Heart right ventricle (tissue), 16 donors: Measurements from ENCODE around the gene MROH7. TPM values are rescaled to one million over a fixed set of nuclear protein-coding genes. Genes with fewer than 3 reads are reported as not detected.

Experiments
- ATAC-seq, 8 donors: fragments of 200-7000 bp; cut with Tn5 transposase; one replicate each; pipeline ENCODE4 v1.9.1; 2020; ENCODE audit warnings: mild to moderate bottlenecking in 8 of 8, moderate library complexity in 8 of 8, moderate number of reproducible peaks in 1 of 8
- DNase-seq, 2 donors: peaks; one replicate each; pipeline ENCODE4 v3.0.0-alpha.2; 2020
- H3K27ac ChIP-seq, 10 donors: fragments of 200-600 bp; sonication (generic) in 2 of 10; one replicate each; pipeline versions ENCODE4 v1.5.0 to v1.8.0; 2020 to 2022; ENCODE audit warnings: mild to moderate bottlenecking in 3 of 10
- H3K27me3 ChIP-seq, 7 donors: fragments of 200-600 bp; one replicate each; pipeline ENCODE4 v1.8.0; 2021 to 2022; ENCODE audit warnings: mild to moderate bottlenecking in 2 of 7
- H3K36me3 ChIP-seq, 9 donors: fragments of 200-600 bp; sonication (generic) in 1 of 9; one replicate each; pipeline versions ENCODE4 v1.5.0 to v1.8.0; 2020 to 2022; ENCODE audit warnings: mild to moderate bottlenecking in 2 of 9
- H3K4me1 ChIP-seq, 9 donors: fragments of 200-600 bp; sonication (generic) in 1 of 9; one replicate each; pipeline versions ENCODE4 v1.5.0 to v1.8.0; 2020 to 2022; ENCODE audit warnings: mild to moderate bottlenecking in 4 of 9
- H3K4me3 ChIP-seq, 10 donors: fragments of 200-600 bp; sonication (generic) in 2 of 10; one replicate each; pipeline versions ENCODE4 v1.5.0 to v1.8.0; 2020 to 2022; ENCODE audit warnings: mild to moderate bottlenecking in 7 of 10, moderate library complexity in 2 of 10
- H3K9me3 ChIP-seq, 11 donors: fragments of 200-600 bp in 10 of 11; sonication (generic) in 2 of 11; one replicate each; pipeline versions ENCODE4 v1.5.0 to v1.8.0; 2013 to 2022; ENCODE audit warnings: mild to moderate bottlenecking in 2 of 11, control low read depth in 1 of 11, moderate library complexity in 1 of 11
- CTCF ChIP-seq, 9 donors: fragments of 200-600 bp; sonication (generic) in 2 of 9; IDR thresholded peaks; one replicate each; pipeline versions ENCODE4 v1.5.0 to v1.8.0; 2021 to 2022; ENCODE audit warnings: antibody characterized with exemption in 9 of 9, mild to moderate bottlenecking in 5 of 9, moderate library complexity in 1 of 9
- WGBS, 2 donors: extraction: QIAGEN DNeasy Blood & Tissue Kit; methylation state at CpG; one replicate each; pipeline ENCODE4 v1.1.7; 2013; ENCODE audit warnings: inconsistent platforms in 1 of 2; 5-methylcytosine and 5-hydroxymethylcytosine counted together
- intact Hi-C, 10 donors: fragments of 100-400 bp; cut with DNase I; formaldehyde crosslinking; loops; one replicate each; pipeline versions ENCODE4 v1.11.1 to v1.14.2; 2022
- polyA plus RNA-seq, 2 donors: library from polyadenylated mRNA; stranded (reverse); fragments of 200-250 nt; gene quantifications; one replicate each; pipeline ENCODE4 v1.2.3, GENCODE V29; 2013
- total RNA-seq, 10 donors: library from RNA; stranded (reverse); fragmentation: NEBNext Ultra II Directional in 3 of 10; extraction: Animal tissue kit (Norgen Biotek cat#: 25700) in 3 of 10; gene quantifications; one replicate each; pipeline versions ENCODE4 v1.2.1 to v1.2.4, GENCODE V29; 2021 to 2023
- donor health status: Arrhythmogenic right ventricular cardiomyopathy.
- donor health status: ischemic (EF 13 %, LVEDD 7.1; RV severe dilation, severe dysfunction).
- donor health status: healthy with polysubstance abuse.
- donor health status: DM: no; HTN: yes; CAD: no.
- donor health status: DM: no; HTN: no; CAD: no.
- donor health status: ischemic (EF 25% LVEDD 6.9; RV normal size, moderate dysfunction).
- donor health status: ischemic (EF 25% LVEDD 5.7; RV mildly dilated, moderate dysfunction).
- donor health status: healthy.
- donor health status: DM: yes; HTN: yes; CAD: no.
- donor health status: Ischemic cardiomyopathy.
- donor health status: ischemic (EF 35%, LVEDD 5.7; RV mildly dilated, moderate dysfunction).
- donor health status: nonischemic (EF 11% LVEDD 7.7; RV severe dilation, severe dysfunction).
- donor health status: DM: yes; HTN: yes; CAD: no.
- donor health status: PGD.
- donor health status: ischemic (EF 29% LVEDD 5.4; RV normal size, mild dysfunction).
- donor health status: nonischemic (EF 23%, LVEDD 6.1; RV moderate dilation, normal function).

Gene MROH7
- total and polyA plus RNA-seq, 12 donors = 2.1 to 25.8 (median 12.8) TPM

- intact Hi-C loops = no loop called here
- H3K36me3 ChIP-seq = peaks cover 0 to 53% (median 33%) of the 10 kb centered on the region in 9 donors
- peak overlapping the region in 1 of 10 donors; percentile 28 for H3K27ac ChIP-seq
- no peaks in the 10 kb centered on the region for H3K27me3 ChIP-seq
- no peak for TF ChIP-seq CTCF (IDR thresholded peaks at IDR 0.05)
- no peak overlapping the region for H3K4me3 ChIP-seq
- H3K9me3 ChIP-seq = no peaks in the 10 kb centered on the region
- ATAC-seq (peak in 5 of 8 donors; percentile 38 to 80 (median 55)), DNase-seq (peak in 1 of 2 donors; percentile 9)
- WGBS, 2 donors = 80 to 89% methylated on average over 12 of the region's 12 CpGs
- H3K4me1 ChIP-seq = no peaks in the 10 kb centered on the region
Measured at GRCh38 chr1:54743416-54744226, 102.0 kb downstream of the MROH7 start.

- no peaks in the 10 kb centered on the region for H3K9me3 ChIP-seq
- no peak overlapping the region for H3K4me3 ChIP-seq
- no peaks in the 10 kb centered on the region for H3K4me1 ChIP-seq
- intact Hi-C loops = no loop called here
- H3K27me3 ChIP-seq = no peaks in the 10 kb centered on the region
- no peak for ATAC-seq
- H3K36me3 ChIP-seq = peaks cover 0 to 42% (median 23%) of the 10 kb centered on the region in 9 donors
- WGBS, 2 donors = 96 to 97% methylated on average over 3 of the region's 3 CpGs
- no peak for DNase-seq
- no peak overlapping the region for H3K27ac ChIP-seq
- TF ChIP-seq CTCF (IDR thresholded peaks at IDR 0.05) = no peak
Measured at GRCh38 chr1:54744696-54745095, 103.1 kb downstream of the MROH7 start.

GRCh38 chr1:54745274-54745673 is 103.7 kb downstream of the MROH7 start:
- 88 to 89% methylated on average over 6 of the region's 6 CpGs for WGBS, 2 donors

GRCh38 chr1:54745864-54746263 is 104.3 kb downstream of the MROH7 start:
- Histone ChIP-seq H3K27ac (no peak overlapping the region), H3K36me3 (peaks cover 0 to 31% (median 17%) of the 10 kb centered on the region in 9 donors), H3K27me3 (no peaks in the 10 kb centered on the region), H3K4me1 (no peaks in the 10 kb centered on the region), H3K4me3 (no peak overlapping the region), H3K9me3 (no peaks in the 10 kb centered on the region)
- ATAC-seq = no peak
- intact Hi-C loops = no loop called here
- WGBS, 2 donors = 97 to 98% methylated on average over 4 of the region's 4 CpGs
- no peak for TF ChIP-seq CTCF (IDR thresholded peaks at IDR 0.05)
- DNase-seq = no peak

More at GRCh38 chr1:54745274-54745673, 103.7 kb downstream of the MROH7 start:
- TF ChIP-seq CTCF (IDR thresholded peaks at IDR 0.05) = no peak
- H3K27ac ChIP-seq = no peak overlapping the region
- no peak for DNase-seq
- H3K9me3 ChIP-seq = no peaks in the 10 kb centered on the region
- peaks cover 0 to 37% (median 17%) of the 10 kb centered on the region in 9 donors for H3K36me3 ChIP-seq
- intact Hi-C loops = no loop called here
- no peaks in the 10 kb centered on the region for H3K4me1 ChIP-seq
- H3K4me3 ChIP-seq = no peak overlapping the region
- no peaks in the 10 kb centered on the region for H3K27me3 ChIP-seq
- ATAC-seq = no peak
